Activated CD4-positive, alpha-beta memory T cell treated with anti-CD3 and anti-CD28 coated beads for 36 hours (primary cell): ENCODE data around the gene KCNH4. TPM values are rescaled to one million over a fixed set of nuclear protein-coding genes. Genes with fewer than 3 reads are reported as not detected.
"Not testable (repeated sequence)": the region's sequence is repeated elsewhere in the genome, so short reads cannot be mapped to it uniquely, and the experiment has no call there.

Source experiments
- CTCF ChIA-PET: fragments of 350-600 bp; sonication (Branson Sonifier 250); formaldehyde crosslinking; loops from one replicate; lab custom pipeline; 2021; ENCODE audit warnings: antibody characterized with exemption, inconsistent platforms; lab: Charles Lee
- POLR2A ChIA-PET: fragments of 350-600 bp; sonication (Branson Sonifier 250); formaldehyde crosslinking; loops from one replicate; lab custom pipeline; 2021; ENCODE audit warnings: antibody characterized with exemption; lab: Charles Lee
- DNase-seq: peaks from one replicate; pipeline ENCODE4 v3.0.0-alpha.2; 2020
- H3K27ac Mint-ChIP-seq: one replicate; pipeline ENCODE4 v1.8.0; 2021; ENCODE audit warnings: mixed read lengths
- H3K27me3 Mint-ChIP-seq: one replicate; pipeline ENCODE4 v1.8.0; 2021; ENCODE audit warnings: mixed read lengths
- H3K36me3 Mint-ChIP-seq: one replicate; pipeline ENCODE4 v1.8.0; 2021; ENCODE audit warnings: mixed read lengths
- H3K4me1 Mint-ChIP-seq: one replicate; pipeline ENCODE4 v1.8.0; 2021; ENCODE audit warnings: low read depth, mixed read lengths
- H3K4me3 Mint-ChIP-seq: one replicate; pipeline ENCODE4 v1.8.0; 2021; ENCODE audit warnings: mild to moderate bottlenecking, mixed read lengths
- H3K9me3 Mint-ChIP-seq: one replicate; pipeline ENCODE4 v1.8.0; 2021; ENCODE audit warnings: mixed read lengths
- intact Hi-C: fragments of 100-400 bp; cut with micrococcal nuclease; formaldehyde crosslinking; loops from one replicate; pipeline ENCODE4 v1.15.1; 2023
- total RNA-seq, 2 experiments: library from RNA; stranded (reverse); gene quantifications; one replicate each; pipeline ENCODE4 v1.2.3, GENCODE V29; 2021

KCNH4 gene
- total RNA-seq, 2 experiments from 2014 or later: 0.39 to 0.40 TPM

DNA sequence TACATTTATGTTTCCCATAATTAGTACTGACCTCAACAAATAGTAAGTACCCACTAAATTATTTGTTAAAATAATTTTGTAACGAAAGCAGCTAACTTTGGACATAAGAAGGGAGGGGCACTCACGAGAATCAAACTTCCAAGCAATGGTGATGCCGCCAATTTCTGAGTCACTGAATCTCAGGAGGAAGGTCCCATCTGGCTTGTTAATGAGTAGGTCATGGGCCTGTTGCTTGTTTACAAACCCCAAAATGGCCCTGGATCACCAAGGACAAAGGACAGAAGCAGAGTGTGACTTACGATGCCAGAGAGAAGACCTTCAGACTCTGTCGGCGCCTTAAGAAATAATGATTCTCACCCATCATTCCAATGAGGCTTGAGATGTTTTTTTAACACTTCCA lies 29.1 kb upstream of the KCNH4 start:
- Mint-ChIP-seq H3K4me3 (no peak overlapping the region), H3K4me1 (no peaks in the 10 kb centered on the region), H3K9me3 (no peaks in the 10 kb centered on the region), H3K36me3 (peaks cover 56% of the 10 kb centered on the region), H3K27ac (no peak overlapping the region), H3K27me3 (no peaks in the 10 kb centered on the region)
- DNase-seq: no peak
- ChIA-PET POLR2A (no interaction called here), CTCF (interaction anchor here (4.8 kb wide), 1 partner anchor 13 kb away, joined by 31 read pairs; no protein-coding TSS in a partner anchor)
- intact Hi-C loops: no loop called here

DNA sequence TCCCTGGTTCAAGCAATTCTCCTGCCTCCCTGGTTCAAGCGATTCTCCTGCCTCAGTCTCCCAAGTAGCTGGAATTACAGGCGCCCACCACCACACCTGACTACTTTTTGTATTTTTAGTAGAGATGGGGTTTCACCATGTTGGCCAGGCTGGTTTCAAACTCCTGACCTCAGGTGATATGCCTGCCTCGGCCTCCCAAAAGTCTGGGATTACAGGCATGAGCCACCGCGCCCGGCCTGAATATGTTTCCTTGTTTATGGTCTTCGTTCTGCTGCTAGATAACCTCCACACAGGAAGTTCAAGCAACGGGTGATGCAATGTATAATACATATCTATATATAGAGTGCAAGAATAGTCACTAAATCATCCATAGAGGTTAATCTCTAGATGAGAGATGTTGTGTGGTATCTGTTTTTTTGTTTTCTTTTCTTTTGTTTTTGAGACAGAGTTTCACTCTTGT lies 25.2 kb upstream of the KCNH4 start:
- H3K4me3 Mint-ChIP-seq, H3K27me3 Mint-ChIP-seq, DNase-seq, POLR2A ChIA-PET, H3K4me1 Mint-ChIP-seq, intact Hi-C loops, H3K9me3 Mint-ChIP-seq: not testable (repeated sequence)
- H3K27ac Mint-ChIP-seq: peak overlapping the region; percentile 30
- CTCF ChIA-PET: interaction anchor here (1.2 kb wide), 1 partner anchor 25 kb away, joined by 3 read pairs; the partner anchor contains the start of gene KCNH4
- H3K36me3 Mint-ChIP-seq: peaks cover 64% of the 10 kb centered on the region

DNA sequence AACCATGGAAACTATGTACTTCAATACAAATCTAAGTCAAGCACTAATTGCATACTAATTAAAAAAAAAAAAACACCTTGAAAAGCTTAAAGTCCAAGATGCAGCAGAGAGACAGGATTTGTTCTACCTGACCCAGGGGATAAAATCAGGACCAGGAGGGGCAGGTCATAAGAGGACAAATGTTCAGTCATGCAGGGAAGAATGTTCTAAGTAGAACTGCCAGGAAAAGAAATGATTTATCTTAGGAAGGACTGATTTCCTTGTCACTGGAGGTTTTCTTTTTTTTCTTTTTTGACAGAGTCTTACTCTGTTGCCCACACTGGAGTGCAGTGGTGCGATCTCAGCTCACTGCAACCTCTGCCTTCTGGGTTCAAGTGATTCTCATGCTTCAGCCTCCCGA lies 22.4 kb upstream of the KCNH4 start:
- Mint-ChIP-seq H3K36me3 (peaks cover 54% of the 10 kb centered on the region), H3K4me1 (no peaks in the 10 kb centered on the region), H3K27ac (no peak overlapping the region), H3K27me3 (no peaks in the 10 kb centered on the region), H3K4me3 (no peak overlapping the region), H3K9me3 (no peaks in the 10 kb centered on the region)
- no peak for DNase-seq
- ChIA-PET POLR2A (no interaction called here), CTCF (no interaction called here)
- intact Hi-C loops: no loop called here

DNA sequence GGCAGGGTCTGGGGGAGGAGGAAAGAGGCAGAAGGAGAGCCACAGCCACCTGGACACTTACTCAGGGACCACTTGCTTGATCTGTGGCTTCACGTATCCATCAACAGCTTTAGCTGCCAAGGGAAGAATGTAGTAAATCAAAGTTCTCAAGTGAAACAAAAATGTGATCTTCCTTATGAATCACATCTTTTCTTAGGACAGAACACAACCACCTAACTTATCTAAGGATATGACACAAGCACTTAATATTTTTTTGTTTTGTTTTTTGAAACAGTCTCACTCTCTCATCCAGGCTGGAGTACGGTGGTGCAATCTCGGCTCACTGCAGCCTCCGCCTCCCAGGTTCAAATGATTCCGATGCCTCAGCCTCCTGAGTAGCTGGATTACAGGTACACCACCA lies 21.8 kb upstream of the KCNH4 start:
- H3K4me1 Mint-ChIP-seq: no peaks in the 10 kb centered on the region
- no peaks in the 10 kb centered on the region for H3K27me3 Mint-ChIP-seq
- CTCF ChIA-PET: no interaction called here
- H3K4me3 Mint-ChIP-seq: no peak overlapping the region
- H3K36me3 Mint-ChIP-seq: peaks cover 54% of the 10 kb centered on the region
- no peaks in the 10 kb centered on the region for H3K9me3 Mint-ChIP-seq
- DNase-seq: no peak
- intact Hi-C loops: no loop called here
- no peak overlapping the region for H3K27ac Mint-ChIP-seq
- POLR2A ChIA-PET: no interaction called here

GRCh38 chr17:42202159-42202558 lies 21.2 kb upstream of the KCNH4 start:
- ChIA-PET POLR2A (no interaction called here), CTCF (interaction anchor here (0.7 kb wide), 1 partner anchor 72 kb away, joined by 3 read pairs; no protein-coding TSS in a partner anchor)
- H3K9me3 Mint-ChIP-seq: no peaks in the 10 kb centered on the region
- no peak overlapping the region for H3K4me3 Mint-ChIP-seq
- intact Hi-C loops: no loop called here
- DNase-seq: no peak
- H3K27ac Mint-ChIP-seq: no peak overlapping the region
- H3K27me3 Mint-ChIP-seq: no peaks in the 10 kb centered on the region
- no peaks in the 10 kb centered on the region for H3K4me1 Mint-ChIP-seq
- H3K36me3 Mint-ChIP-seq: peaks cover 49% of the 10 kb centered on the region

DNA sequence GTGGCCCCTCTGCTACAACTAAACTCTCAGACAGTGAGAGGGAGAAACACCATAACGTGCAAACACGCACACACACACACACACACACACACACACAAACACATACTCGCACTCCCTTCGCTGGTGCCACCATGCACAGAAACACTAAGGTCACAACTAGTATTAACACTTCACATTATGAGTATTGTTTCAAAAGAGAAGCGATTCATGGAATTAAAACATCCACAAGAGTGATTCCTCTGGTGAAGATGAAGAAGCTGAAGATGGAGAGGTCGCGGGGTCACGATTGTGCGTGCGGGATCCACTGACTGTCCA lies 20.5 kb upstream of the KCNH4 start:
- Mint-ChIP-seq H3K27ac (no peak overlapping the region), H3K27me3 (no peaks in the 10 kb centered on the region), H3K4me1 (no peaks in the 10 kb centered on the region), H3K9me3 (no peaks in the 10 kb centered on the region), H3K36me3 (peaks cover 48% of the 10 kb centered on the region), H3K4me3 (no peak overlapping the region)
- ChIA-PET POLR2A (no interaction called here), CTCF (interaction anchor here (0.7 to 2.1 kb wide), 2 partner anchors 21 to 71 kb away, joined by 3 to 10 read pairs; no protein-coding TSS in a partner anchor)
- intact Hi-C loops: no loop called here
- no peak for DNase-seq

DNA sequence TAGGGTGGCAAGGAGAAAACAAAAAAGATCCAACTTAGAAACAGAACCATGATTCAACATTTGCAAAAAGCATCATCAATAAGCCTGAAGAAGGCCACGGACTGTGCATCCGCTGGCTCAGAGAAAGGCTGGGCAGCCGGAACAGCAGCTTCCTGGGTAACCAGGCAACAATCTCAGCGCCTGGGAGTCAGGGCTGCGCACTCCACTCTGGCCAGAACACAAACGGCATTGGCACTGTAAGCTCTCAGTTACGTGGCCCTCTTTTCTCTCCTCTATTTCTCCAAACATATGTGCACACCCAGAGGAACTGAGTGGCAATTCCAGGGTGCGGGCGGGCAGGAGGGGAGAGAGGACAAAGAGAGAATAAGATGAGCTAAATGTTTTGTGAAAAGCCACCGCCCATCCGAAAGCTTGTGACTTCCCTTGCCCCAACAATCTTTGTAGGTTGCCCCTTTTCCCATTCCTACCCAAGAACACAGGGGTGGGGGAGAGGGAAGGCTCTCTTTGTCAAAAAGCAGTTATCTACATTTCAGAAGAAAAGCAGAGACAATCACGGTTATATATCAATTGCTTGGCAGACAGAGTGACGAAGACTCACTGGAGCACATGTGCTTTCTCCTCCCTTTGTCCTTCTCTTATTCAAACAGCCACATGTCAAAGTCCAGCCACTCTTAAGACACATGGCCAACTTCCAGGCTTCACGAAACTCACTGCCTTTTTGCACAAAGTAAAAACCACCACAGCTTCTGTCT lies 19.9 kb upstream of the KCNH4 start:
- intact Hi-C loops: no loop called here
- ChIA-PET CTCF (interaction anchor here (0.8 to 2.1 kb wide), 3 partner anchors 13 to 38 kb away, joined by 3 to 10 read pairs (median 3); no protein-coding TSS in a partner anchor), POLR2A (no interaction called here)
- no peaks in the 10 kb centered on the region for H3K27me3 Mint-ChIP-seq
- peaks cover 47% of the 10 kb centered on the region for H3K36me3 Mint-ChIP-seq
- H3K27ac Mint-ChIP-seq: no peak overlapping the region
- no peaks in the 10 kb centered on the region for H3K4me1 Mint-ChIP-seq
- no peaks in the 10 kb centered on the region for H3K9me3 Mint-ChIP-seq
- no peak for DNase-seq
- no peak overlapping the region for H3K4me3 Mint-ChIP-seq

DNA sequence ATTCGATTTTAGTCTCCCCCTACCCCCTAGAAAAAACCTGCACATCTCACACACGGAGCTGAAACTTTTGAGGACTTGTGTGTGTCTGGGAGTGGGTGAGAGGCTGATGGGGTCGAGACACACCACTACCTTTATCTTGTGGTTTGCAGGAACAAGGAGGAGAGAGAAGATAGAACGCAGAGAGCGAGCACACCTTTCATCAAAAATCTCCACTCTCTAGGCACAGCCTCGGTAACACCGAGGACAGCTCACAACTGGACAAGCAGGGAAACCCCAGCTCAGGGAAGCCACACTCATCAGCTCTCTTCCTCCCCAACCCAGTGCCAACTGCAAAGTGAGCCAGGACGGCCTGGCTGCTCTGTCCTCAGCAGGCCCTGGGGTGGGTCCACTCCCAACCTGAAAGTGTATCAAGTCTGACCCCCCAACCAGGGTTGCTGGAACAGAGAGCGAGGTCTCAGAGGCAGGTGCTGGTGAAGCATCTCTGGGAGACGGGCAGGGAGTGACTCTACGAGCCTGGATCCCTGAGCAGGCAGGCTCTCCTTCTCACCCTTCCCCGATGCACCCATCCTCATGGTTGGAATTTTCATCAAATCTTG lies 18.6 kb upstream of the KCNH4 start:
- intact Hi-C loops: no loop called here
- Mint-ChIP-seq H3K36me3 (peaks cover 38% of the 10 kb centered on the region), H3K27ac (no peak overlapping the region), H3K27me3 (no peaks in the 10 kb centered on the region), H3K4me1 (peaks cover 3% of the 10 kb centered on the region), H3K9me3 (no peaks in the 10 kb centered on the region), H3K4me3 (no peak overlapping the region)
- no peak for DNase-seq
- ChIA-PET POLR2A (no interaction called here), CTCF (interaction anchor here (1.1 to 2.1 kb wide), 3 partner anchors 23 to 179 kb away, joined by 3 to 10 read pairs (median 3); partner anchors contain the start of gene NKIRAS2)

GRCh38 chr17:42198897-42199296 lies 18.0 kb upstream of the KCNH4 start:
- ChIA-PET CTCF (interaction anchor here (0.6 to 1.5 kb wide), 3 partner anchors 23 to 179 kb away, joined by 3 to 6 read pairs (median 4); partner anchors contain the start of gene NKIRAS2), POLR2A (no interaction called here)
- Mint-ChIP-seq H3K27ac (no peak overlapping the region), H3K27me3 (no peaks in the 10 kb centered on the region), H3K36me3 (peaks cover 32% of the 10 kb centered on the region), H3K4me3 (no peak overlapping the region), H3K4me1 (peaks cover 5% of the 10 kb centered on the region), H3K9me3 (no peaks in the 10 kb centered on the region)
- no peak for DNase-seq
- intact Hi-C loops: no loop called here

DNA sequence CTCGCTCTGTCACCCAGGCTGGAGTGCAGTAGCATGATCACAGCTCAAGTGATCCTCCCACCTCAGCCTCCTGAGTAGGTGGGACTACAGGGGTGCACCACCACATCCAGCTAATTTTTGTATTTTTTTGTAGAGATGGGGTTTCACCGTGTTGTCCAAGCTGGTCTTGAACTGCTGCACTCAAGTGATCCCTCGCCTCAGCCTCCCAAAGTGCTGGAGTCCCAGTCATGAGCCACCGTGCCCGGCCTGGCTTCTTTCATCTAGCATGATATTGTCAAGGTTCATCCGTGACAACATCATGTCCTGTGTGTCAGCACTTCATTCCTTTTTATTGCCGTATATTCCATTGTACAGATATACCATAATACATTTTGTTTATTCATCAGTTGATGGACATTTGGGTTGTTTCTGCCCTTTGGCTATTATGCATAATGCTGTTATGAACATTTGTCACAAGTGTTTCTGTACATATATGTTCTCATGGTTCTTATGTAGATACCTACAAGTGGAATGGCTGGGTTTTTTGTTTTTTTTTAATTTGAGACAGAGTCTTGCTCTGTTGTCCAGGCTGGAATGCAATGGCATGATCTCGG lies 16.7 kb upstream of the KCNH4 start:
- intact Hi-C loops: no loop called here
- no peak for DNase-seq
- POLR2A ChIA-PET: no interaction called here
- Mint-ChIP-seq H3K4me3 (no peak overlapping the region), H3K27me3 (no peaks in the 10 kb centered on the region), H3K27ac (peak overlapping the region; percentile 28), H3K9me3 (no peaks in the 10 kb centered on the region), H3K4me1 (peaks cover 14% of the 10 kb centered on the region), H3K36me3 (peaks cover 22% of the 10 kb centered on the region)
- CTCF ChIA-PET: interaction anchor here (1.5 kb wide), 1 partner anchor 25 kb away, joined by 6 read pairs; no protein-coding TSS in a partner anchor

DNA sequence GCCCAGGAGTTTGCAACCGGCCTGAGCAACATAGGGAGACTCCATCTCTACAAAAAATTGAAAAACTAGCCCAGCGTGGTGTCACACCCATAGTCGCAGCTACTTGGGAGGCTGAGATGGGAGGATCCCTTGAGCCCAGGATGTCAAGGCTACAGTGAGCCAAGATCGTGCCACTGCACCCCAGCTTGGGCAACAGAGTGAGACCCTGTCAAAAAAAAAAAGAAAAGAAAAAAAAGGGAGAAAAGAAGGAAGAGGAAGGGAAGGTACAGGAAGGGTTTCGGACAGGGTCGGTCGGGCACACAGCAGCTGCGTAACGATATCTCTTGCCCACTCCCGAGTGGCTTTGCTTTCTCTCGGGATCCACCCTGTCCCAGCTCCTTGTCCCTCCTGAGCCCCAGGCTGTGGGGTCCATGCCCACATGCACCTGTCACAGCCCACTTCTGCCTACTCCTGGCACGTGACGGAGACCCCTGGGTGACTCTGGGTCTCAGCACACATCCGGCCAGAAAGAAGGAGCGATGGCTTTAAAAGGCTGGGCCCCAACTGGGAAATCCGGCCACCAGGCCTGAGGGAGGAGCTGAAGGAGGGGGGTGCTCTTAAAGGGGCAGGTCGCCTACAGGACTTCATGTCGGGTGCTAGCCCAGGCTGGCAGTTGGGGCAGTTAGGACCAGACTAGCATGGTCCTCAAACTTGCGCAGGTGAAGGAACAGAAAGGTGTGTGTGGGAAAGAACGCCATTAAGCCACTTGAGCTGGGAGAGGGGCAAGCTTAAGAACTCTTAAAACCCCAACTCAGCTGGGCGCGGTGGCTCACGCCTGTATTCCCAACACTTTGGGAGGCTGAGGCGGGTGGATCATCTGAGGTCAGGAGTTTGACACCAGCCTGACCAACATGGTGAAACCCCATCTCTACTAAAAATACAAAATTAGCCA lies 13.3 kb upstream of the KCNH4 start, which contains the start of gene GHDC:
GHDC (minus strand) TSS at position 526 of the 931 bp plus-strand sequence. CDS start 913 bp downstream, outside the sequence.
- intact Hi-C loops: loop anchor here (1.0 kb wide), 1 partner anchor 10 kb away; no protein-coding TSS in a partner anchor
- peak within 1 kb of the TSS; percentile 68 for H3K27ac Mint-ChIP-seq
- ChIA-PET CTCF (interaction anchor here (1.5 to 3.5 kb wide), 4 partner anchors 10 to 95 kb away, joined by 4 to 26 read pairs (median 11); partner anchors contain the start of gene KCNH4), POLR2A (interaction anchor here (1.0 to 2.6 kb wide), 7 partner anchors 10 to 194 kb away, joined by 3 to 9 read pairs (median 5); partner anchors contain the start of genes HCRT, KCNH4, STAT3 and STAT5A)
- H3K4me3 Mint-ChIP-seq: peak within 1 kb of the TSS; percentile 81
- no peaks in the 10 kb centered on the region for H3K36me3 Mint-ChIP-seq
- H3K9me3 Mint-ChIP-seq: no peaks in the 10 kb centered on the region
- H3K4me1 Mint-ChIP-seq: peaks cover 18% of the 10 kb centered on the region
- no peaks in the 10 kb centered on the region for H3K27me3 Mint-ChIP-seq
- peak; percentile 89 for DNase-seq
